ENCODE results near the gene TNNC1. TPM values are rescaled to one million over a fixed set of nuclear protein-coding genes. Genes with fewer than 3 reads are reported as not detected.
A peak's percentile ranks its signal among the peaks of the same experiment; 100 is the strongest.

The TNNC1 gene
- total RNA-seq, 1 donor from 2014 or later = 352 TPM

- no peak for DNase-seq
Observed at GRCh38 chr3:52458031-52458760, 4.4 kb upstream of the TNNC1 start.

- no peak for DNase-seq
Observed at GRCh38 chr3:52456800-52457183, 3.0 kb upstream of the TNNC1 start.

DNA sequence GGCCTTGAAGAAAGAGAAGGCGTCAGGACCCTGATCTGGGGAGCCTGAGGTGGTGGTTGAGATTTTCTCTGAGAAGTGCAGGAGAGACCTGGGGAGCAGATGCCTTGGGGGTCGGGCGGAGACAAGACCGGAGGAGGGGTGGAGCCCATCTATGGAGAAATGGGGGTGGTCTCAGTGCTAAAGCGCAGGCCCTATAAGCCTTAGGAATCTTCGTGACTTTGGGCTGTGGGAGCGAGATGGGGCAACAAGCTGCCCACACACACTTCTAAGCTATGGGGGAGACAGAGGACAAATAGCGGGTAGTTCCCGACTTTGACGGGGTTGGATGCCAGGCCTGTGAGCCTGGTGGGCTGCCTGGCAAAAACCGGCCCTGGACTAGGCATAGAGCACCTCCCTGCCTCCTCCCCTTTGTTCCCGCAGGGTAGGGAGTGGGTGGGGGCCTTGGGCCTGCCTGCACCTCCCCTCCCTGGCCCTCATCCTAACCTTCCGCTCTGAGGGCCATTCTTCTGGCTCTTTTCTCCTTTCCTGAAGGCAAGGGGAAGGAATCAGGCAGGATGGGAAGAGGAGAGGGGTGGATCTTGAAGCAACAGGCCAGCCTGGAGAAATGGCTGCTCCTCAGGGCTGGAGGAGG lies 2.4 kb upstream of the TNNC1 start:
- DNase-seq = peak; percentile 59

- peak; percentile 92 for DNase-seq
Observed at GRCh38 chr3:52455283-52456168, 1.7 kb upstream of the TNNC1 start, which contains the start of gene NISCH. Gene NISCH, plus strand, starts transcription at chr3:52455604. Its CDS starts 38 bp downstream, at chr3:52455642.

- DNase-seq = no peak
Observed at GRCh38 chr3:52454938-52455282, 1.1 kb upstream of the TNNC1 start.

DNA sequence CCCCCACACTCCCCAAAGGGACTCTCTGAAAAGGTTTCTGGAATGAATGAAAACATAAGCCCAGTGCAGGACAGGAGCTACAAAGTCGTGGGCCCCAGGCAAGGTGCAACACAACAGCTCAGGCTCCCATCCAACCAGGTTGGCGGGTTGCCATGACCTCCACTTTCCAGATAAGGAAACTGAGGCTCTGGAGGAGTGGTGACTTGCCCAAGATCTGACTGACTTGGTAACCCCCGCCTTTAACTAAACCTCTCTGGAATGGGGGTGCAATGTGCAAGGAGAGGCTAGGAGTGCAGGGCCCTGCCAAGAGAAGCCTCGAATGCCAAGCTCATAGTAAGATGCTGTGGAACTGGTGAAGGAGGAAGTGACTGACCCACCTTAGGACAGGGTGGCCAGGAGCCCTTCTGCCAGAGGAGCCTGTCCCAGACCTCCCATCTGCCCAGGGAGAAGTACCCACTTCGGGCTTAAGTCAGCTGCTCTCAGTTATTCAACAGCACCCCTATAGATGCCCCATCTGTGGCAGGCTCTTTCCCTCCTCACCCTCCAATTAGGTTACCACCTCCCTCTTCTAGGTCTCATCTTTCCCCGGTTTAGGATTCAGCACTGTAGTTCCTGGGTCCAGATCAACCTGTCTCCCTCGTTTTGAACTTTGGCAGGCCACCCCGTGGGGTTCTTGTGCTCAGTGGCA lies 553 bp upstream of the TNNC1 start:
- no peak for DNase-seq

DNA sequence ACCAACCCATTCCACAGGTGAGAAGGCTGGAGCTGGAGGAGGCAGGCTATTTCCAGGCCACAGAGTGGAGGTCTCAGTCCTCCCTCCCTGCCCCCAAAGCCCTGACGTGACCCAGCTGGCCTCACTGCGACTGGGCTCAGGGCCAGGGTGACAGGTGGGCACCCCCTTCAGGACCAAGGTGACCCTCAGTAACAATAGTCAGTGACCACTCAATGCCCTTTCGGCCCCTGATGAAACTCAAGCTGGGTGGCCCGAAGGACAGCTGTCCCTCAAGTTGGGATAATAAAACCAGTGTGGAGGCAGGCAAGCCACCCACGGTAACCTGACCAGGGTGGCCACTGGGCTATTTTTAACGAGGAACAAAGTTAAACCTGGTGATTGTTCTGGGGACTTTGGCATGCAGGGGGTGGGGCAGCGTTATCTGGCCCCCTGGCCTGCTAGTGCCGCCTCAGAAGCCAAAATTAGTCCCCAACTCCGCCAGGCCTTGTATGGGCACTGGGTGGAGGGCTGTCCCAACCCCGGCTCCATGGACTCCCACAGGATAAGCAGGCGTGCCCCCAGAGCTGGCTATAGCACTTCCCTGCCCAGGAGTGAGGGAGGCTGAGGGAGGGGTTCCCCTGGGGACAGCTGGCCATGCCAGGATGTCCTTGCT lies 1.1 kb downstream of the TNNC1 start:
- DNase-seq = peak; percentile 61

- DNase-seq = no peak
Observed at GRCh38 chr3:52452126-52452525, 1.7 kb downstream of the TNNC1 start.

DNA sequence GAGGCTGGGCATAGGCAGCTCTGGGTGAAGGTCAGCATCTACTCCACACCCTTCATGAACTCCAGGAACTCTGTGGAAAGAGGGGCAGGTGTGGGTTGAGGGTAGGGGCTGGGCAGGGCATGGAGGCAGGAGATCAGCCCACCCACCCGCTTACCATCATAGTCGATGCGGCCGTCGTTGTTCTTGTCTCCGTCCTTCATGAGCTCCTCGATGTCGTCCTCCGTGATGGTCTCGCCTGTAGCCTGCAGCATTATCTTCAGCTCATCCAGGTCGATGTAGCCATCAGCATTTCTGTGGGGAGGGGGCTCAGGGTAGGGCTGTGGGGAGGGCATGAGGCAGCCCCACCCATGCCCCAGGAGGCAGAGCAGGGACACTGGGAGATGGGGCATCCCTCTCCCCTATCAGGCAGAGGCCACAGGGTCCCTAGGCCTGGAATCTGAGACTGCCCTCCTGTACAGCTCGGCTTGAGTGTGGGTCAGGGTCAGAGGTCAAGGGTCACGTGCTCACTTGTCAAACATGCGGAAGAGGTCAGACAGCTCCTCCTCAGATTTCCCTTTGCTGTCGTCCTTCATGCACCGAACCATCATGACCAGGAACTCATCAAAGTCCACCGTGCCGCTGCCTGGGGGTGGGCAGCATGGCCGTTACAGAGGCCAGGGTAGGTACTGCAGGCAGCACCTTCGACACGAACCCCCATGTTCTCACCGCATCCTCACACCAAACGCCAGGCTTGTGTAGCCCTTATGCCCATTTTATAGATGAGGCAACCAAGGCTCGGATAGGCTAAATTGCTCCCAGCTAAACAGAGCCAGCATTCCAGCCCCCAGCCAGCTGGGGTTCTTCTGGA lies 2.4 kb downstream of the TNNC1 start:
- DNase-seq = no peak

GRCh38 chr3:52450489-52451236 lies 3.2 kb downstream of the TNNC1 start:
- no peak for DNase-seq

DNA sequence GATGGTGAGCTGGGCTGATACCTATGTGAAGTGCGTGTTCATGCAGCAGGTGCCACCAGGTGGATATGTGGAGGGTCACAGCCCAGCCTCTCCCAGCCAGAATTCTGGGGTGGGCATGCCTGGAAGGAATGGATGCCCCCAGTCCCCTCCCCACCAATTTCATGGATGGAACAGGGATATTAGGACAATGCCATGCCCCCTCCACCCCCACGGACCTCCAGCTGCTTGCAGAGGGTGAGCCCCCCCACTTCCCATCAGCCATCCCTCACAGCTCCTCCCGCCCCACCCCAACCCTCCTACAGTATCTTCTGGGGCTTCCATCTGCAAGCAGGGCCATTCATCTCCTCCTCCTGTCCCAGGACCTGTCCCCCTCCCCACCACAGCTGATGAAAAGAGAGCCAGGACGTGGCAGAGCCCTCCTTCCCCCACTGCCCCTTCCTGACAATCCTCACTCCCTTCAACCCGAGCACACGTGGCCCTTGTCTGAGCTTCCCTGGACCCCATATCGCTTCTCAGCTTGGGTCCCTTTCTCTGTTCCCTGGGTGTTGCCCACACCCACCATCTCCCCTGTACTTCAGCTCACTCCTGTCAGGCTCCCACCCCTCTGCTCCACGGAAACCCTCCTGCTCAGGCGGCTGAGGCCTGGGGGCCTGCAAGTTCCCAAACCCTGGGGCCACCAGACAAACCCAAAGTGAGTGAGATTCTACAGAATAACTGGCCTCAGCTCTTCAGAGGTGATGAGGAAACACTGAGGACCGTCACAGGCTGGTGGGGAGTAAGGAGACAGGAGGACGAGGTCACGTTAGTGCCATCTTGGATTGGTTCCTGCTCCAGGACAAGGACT lies 6.1 kb downstream of the TNNC1 start:
- no peak for DNase-seq

DNA sequence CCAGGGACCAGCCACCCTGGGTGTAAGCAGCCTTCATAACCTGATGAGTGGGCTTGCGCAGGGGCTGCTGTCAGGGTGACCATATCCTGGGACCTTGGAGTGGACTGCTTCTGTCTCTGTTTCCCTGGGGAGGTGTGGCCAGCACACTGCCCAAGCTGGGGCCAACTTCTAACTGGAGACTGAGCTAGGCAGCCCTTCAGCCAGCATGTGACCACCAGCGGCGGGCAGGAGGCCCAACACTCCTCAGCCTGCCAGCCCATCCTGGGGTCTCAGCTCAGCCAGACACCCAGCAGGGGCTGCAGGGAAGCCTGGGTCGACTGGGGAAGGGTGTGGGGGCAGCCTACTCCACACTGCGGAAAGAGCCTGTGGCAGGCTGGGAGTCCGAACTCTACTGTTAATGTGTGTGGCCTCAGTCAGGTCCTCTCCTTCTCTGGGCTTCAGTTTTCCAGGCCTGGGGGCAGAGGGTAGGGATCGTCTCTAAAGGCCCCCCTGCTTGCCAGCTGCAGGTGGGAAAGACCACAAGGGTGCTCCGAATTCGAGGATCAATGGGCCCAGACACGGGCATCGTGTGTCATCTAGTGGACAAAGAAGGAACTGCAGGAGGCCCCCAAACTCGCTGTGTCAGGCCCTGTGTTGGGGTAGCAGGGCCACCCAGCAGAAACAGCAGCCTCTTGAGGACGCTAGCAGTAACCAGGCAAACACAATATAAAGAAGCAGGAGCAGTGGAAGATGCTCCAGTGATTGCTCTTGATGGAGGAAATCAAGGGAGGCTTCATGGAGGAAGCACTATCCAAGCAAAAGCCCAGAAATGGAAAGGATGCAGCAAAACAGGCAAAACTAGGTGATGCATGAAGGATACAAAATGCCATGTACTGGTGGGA lies 7.0 kb downstream of the TNNC1 start:
- peak; percentile 80 for DNase-seq

DNA sequence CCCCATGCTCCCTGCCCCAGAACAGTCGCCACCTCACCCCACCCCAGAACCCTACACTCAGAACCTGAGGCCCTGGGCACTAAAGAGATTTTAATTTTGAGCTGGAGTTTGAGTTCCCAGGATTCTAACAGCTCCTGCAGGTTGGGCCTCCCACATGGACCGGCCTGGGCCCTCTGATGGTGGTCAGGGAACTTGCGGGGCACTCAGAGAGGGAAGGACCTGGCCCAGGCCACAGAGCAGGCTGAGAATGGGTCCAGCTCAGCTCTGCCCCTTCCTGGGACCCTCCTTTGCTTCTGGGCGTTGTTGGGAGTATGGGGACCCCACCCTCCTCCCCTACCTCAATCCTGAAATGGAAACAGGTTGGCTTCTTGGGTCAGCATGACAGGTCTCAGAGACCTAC lies 7.8 kb downstream of the TNNC1 start:
- DNase-seq = no peak

- peak; percentile 80 for DNase-seq
Observed at GRCh38 chr3:52444860-52445793, 8.7 kb downstream of the TNNC1 start, which contains the start of gene SEMA3G. Gene SEMA3G, minus strand, starts transcription at chr3:52445103. Its CDS starts 76 bp downstream, at chr3:52445027.

DNA sequence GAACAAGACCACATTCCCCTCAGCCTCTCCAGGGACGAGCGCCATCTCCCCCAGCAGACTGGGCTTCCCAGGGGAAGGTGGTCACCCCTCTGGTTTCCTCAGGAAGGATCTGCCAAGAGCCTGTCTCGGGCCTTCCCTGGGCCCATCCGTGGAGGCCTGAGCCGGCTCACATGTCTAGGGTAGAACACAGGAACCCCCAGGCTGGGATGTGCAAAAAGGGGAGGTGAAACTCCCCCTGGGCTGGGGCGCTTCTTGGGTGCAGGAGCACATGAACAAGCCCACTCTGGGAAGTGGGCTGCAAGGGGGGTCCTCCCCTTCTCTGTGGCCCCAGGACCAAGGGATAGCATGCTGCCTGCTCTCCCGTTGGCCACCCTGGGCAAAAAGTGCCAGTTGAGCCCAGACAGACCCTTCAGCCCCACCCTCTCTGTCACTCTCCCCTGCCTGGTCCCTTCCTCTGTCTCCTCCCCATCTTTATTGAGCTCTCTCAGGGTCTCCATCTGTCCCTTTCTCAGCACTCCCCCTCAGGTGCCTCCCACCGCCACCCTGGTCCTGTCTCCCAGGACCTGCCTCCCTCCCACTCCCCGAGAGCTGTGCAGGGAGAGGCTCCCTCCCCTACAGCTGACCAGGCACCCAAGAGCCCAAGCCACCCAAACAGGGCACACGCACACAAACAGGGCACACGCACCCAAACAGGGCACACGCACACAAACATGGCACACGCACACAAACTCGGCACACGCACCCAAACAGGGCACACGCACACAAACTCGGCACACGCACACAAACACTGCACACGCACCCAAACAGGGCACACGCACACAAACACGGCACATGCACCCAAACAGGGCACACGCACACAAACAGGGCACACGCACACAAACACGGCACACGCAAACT lies 9.8 kb downstream of the TNNC1 start:
- DNase-seq = no peak

DNA sequence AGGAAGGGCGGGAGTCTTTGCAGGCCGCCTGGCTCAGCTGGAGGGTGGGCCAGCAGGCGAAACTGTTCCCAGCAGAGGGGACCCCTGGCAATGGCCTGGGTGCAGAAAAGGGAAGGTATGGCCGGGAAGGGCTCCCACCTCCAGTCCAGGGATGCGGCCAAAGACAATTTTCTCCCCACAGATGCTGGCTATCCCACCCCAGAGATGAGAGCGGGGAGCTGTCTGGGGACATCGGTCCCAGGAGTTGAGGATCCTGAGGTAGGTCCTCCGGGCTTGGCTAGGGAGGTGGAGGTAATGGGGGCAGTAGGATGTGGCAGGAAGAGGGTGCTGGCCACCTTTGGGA lies 10.6 kb downstream of the TNNC1 start:
- no peak for DNase-seq

Measured in tongue (tissue), 2 donors.